GM10248 (cell line): ENCODE data around the gene INPP4B.

Source experiments
- CTCF ChIA-PET: fragments of 300-600 bp; sonication (Branson Sonifier 250); formaldehyde crosslinking; extraction: SDS; loops from one replicate; lab custom pipeline; 2021; ENCODE audit warnings: antibody characterized with exemption; lab: Yijun Ruan, JAX
- POLR2A ChIA-PET: fragments of 350-650 bp; sonication (Branson Sonifier 250); formaldehyde crosslinking; extraction: SDS; loops from one replicate; lab custom pipeline; 2020; ENCODE audit warnings: antibody characterized with exemption; lab: Yijun Ruan, JAX
- DNase-seq: peaks from one replicate; pipeline ENCODE4 v3.0.0; 2012; ENCODE audit errors: extremely low spot score
- CTCF ChIP-seq: IDR thresholded peaks from 2 replicates; pipeline ENCODE4 v1.5.1; 2012; ENCODE audit warnings: mild to moderate bottlenecking, low read depth; ENCODE audit errors: extremely low read depth, missing control alignments, control extremely low read depth

INPP4B gene

GRCh38 chr4:142355421-142355930 lies 490.6 kb downstream of the INPP4B start:
- DNase-seq: no peak
- CTCF ChIA-PET: interaction anchor here (0.7 to 5.6 kb wide), 3 partner anchors 14 to 21 kb away, joined by 3 to 43 read pairs (median 3); no protein-coding TSS in a partner anchor
- TF ChIP-seq CTCF: no peak
- POLR2A ChIA-PET: no interaction called here

- CTCF ChIA-PET: interaction anchor here (0.7 to 5.6 kb wide), 8 partner anchors 10 to 669 kb away, joined by 3 to 43 read pairs (median 3); no protein-coding TSS in a partner anchor
- POLR2A ChIA-PET: no interaction called here
- no peak for DNase-seq
- TF ChIP-seq CTCF: no peak
Observed at GRCh38 chr4:142354794-142355420, 491.2 kb downstream of the INPP4B start.

- DNase-seq: no peak
- no peak for TF ChIP-seq CTCF
- ChIA-PET POLR2A (no interaction called here), CTCF (interaction anchor here (0.9 to 5.6 kb wide), 8 partner anchors 11 to 670 kb away, joined by 3 to 43 read pairs (median 3); no protein-coding TSS in a partner anchor)
Observed at GRCh38 chr4:142354041-142354440, 492.1 kb downstream of the INPP4B start.

- ChIA-PET CTCF (interaction anchor here (0.7 to 5.6 kb wide), 8 partner anchors 11 to 1134 kb away, joined by 3 to 43 read pairs (median 4); no protein-coding TSS in a partner anchor), POLR2A (no interaction called here)
- TF ChIP-seq CTCF: peak; percentile 65
- DNase-seq: no peak
Observed at GRCh38 chr4:142353149-142353738, 492.9 kb downstream of the INPP4B start.

GRCh38 chr4:142352712-142353111 lies 493.4 kb downstream of the INPP4B start:
- CTCF ChIA-PET: interaction anchor here (0.7 to 5.6 kb wide), 10 partner anchors 11 to 1135 kb away, joined by 3 to 43 read pairs (median 4); no protein-coding TSS in a partner anchor
- DNase-seq: no peak
- POLR2A ChIA-PET: no interaction called here

More at GRCh38 chr4:142352712-142353111, 493.4 kb downstream of the INPP4B start:
- no peak for TF ChIP-seq CTCF
